HG02642 (cell line): ENCODE measurements around the gene LINGO1.

Experiments
- ATAC-seq: cut with Tn5 transposase; IDR thresholded peaks from one replicate; pipeline ENCODE4 v1.9.1; 2021; ENCODE audit warnings: mild to moderate bottlenecking; ENCODE audit not compliant: unreplicated experiment, poor library complexity

LINGO1 gene, protein sequence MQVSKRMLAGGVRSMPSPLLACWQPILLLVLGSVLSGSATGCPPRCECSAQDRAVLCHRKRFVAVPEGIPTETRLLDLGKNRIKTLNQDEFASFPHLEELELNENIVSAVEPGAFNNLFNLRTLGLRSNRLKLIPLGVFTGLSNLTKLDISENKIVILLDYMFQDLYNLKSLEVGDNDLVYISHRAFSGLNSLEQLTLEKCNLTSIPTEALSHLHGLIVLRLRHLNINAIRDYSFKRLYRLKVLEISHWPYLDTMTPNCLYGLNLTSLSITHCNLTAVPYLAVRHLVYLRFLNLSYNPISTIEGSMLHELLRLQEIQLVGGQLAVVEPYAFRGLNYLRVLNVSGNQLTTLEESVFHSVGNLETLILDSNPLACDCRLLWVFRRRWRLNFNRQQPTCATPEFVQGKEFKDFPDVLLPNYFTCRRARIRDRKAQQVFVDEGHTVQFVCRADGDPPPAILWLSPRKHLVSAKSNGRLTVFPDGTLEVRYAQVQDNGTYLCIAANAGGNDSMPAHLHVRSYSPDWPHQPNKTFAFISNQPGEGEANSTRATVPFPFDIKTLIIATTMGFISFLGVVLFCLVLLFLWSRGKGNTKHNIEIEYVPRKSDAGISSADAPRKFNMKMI

GRCh38 chr15:77632534-77633133 lies at the start of gene LINGO1:
TSS of gene LINGO1 (minus strand) at chr15:77632912. CDS start at chr15:77632315, 597 bp downstream.
- no peak for ATAC-seq

DNA sequence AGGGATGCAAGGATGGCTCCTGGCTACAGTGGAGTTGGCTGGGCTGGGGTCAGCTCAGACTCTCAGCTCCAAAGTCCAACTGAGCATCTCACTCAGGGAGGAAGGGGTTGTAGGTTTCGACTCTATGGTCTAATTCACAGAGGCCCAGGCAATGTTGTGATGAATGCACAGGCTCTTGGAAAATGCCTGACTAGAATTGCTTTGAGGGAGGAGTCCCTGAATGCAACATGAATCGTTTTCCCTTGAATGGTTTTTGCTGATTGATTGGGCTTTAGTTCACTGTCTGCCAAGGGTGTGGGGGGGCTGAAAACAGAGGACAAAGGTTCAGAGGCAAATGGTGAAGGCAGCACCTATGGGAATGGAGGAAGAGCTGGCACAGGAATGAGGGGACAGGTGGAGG lies 48.6 kb upstream of the LINGO1 start:
- ATAC-seq: no peak

DNA sequence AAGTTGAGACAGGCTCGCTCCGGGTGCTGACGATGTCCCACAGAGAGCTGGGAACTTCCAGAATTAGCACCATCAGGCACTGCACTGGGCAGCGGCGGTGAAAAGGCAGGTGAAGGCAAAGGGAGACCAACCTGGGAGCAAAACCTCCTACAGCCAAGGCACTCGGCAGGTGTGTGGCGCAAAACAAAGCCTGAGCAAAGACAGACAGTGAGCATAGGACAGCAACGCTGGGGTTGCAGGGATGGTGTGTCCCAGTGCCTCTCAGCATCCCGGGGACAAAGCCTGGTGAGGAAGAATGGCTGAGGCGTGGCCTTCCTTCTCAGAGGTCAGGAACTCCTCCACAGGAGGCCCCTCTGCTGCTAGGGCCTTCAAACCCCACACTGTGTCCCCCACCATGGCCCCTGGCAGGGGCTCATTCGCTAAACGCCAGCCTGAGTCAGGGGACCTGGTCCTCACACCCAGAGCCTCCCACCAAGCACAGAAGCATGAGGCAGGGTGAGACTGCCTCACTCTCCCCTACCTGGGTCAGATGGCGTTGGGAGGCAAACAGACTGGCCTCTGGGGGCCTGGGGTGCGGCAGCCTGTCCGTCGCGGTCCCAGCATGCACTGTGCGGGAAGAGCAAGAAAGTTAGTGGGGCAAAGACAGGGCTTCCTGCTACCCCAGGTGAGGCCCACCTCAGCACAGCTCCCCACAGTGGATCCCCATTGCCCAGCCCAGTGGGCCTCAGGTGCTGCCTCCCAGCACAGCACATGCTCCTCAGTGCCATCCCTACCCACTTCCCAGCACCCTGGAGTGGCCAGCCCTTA lies 44.1 kb upstream of the LINGO1 start:
- no peak for ATAC-seq

- ATAC-seq: no peak
Observed at GRCh38 chr15:77675806-77676415, 43.2 kb upstream of the LINGO1 start.

GRCh38 chr15:77674327-77674726 lies 41.6 kb upstream of the LINGO1 start:
- ATAC-seq: no peak

GRCh38 chr15:77673866-77674265 lies 41.2 kb upstream of the LINGO1 start:
- ATAC-seq: no peak

DNA sequence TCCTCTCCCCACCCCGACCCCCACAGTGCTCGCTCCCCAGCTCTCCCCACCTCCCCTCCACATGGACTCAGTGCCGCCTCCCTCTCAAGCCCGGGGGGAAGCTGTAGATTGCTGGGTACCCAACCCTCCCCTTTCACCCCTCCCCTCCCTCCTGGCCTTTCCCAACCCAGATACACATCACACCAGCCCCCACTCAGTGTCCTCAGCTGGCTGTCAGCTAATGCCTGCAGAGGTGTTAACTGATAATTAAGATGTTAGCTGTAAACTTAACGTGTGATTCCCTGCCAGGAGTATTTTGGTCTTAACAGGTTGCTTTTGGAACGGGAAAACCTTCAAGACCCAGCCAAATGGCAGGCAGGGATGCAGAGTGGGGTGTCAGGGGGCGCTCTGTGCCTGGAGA lies 39.4 kb upstream of the LINGO1 start:
- ATAC-seq: no peak

- no peak for ATAC-seq
Observed at GRCh38 chr15:77671362-77672056, 38.8 kb upstream of the LINGO1 start.

DNA sequence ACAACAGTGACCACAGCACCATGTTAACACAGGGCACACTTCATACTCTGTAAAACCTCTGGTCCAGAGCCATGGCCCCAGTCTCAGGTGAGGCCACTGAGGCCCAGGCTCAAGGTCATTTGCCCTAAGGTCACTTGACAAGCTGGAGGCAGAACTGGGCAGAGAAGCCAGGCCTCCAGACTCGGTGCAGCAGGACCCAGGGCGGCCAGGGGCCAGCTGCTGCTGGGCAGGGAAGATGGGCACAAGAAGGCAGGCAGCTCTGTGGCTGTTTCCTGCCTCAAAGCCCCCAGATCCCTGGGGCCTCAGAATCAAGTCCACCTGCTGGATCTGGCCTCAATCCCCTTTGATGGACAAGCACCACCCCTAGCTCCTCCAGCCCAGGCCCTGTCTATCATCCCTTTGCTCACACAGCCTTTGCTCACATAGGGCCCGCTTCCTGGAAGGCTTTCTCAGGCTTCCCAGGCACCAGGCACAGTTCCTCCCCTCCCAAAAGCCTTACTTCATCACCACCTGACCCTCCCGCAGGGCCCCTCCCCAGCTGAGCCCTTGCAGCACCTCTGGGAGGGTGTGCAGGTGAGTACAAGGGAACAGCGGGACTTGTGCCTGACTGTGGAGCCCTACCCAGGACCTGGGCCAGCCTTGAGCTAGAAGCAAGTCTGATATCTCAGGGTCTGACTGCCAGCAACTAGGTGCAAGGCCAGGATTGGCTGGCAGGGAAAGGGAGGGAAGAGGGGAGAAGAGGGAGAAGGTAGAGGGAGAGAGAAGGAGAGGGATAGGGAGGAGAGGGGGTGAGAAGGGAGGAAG lies 38.0 kb upstream of the LINGO1 start:
- ATAC-seq: no peak

DNA sequence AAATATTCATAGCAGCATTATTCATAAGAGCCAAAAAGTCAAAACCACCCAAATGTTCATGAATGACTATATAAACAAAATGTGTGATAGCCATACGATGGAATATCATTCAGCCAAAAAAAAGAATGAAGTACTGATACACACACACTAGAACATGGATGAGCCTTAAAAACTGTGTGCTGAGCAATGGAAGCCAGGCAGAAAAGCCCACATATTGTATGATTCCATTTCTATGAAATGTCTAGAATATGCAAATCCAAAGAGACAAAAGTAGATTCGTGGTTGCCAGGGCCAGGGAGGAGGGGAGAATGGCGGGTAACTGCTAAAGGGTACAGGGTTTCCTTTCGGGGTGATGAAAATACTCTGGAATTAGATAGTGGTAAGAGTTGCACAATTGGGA lies 37.2 kb upstream of the LINGO1 start:
- ATAC-seq: no peak

- ATAC-seq: no peak
Observed at GRCh38 chr15:77667338-77668234, 34.9 kb upstream of the LINGO1 start.

GRCh38 chr15:77666296-77666660 lies 33.6 kb upstream of the LINGO1 start:
- no peak for ATAC-seq

- no peak for ATAC-seq
Observed at GRCh38 chr15:77665530-77666295, 33.0 kb upstream of the LINGO1 start.

DNA sequence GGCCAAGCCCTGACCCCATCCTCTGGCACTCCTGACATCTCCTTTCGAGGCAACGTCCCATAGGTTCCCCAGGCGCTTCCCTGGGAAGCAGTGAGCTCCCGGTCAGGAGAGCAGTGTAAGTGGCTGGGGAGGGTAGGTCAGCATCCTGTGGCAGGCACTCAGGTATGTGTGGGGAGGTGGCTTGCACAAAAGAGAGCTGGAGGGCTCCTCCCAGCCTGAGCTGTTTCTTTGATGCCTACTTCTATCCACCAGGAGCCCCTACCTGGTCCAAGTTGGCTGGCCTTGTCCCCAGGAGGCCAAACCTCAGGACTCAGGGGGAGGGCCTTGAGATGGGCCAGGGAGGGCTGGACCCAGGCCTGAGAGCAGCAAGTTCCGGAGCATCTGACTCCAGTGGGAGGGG lies 31.7 kb upstream of the LINGO1 start:
- ATAC-seq: no peak

DNA sequence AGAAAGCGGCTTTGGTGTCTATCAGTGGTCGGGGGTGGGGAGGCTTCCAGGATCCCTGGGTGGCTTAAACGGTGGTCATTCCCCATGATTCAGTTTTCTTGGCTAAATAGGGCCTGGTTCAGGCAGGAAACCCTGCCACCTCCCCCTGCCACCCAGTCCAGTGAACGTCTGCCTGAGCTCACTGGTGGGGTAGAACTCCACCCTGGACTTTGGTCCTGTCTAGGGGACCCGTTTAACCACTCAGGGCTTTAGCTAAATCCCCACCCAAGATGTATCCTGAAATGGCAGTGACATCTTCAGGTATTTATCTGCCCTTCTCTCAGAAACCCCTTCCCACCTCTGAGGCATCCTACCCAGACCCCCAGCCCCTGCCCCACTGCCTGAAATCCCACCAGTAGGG lies 30.5 kb upstream of the LINGO1 start:
- no peak for ATAC-seq

GRCh38 chr15:77659350-77660321 lies 26.9 kb upstream of the LINGO1 start:
- ATAC-seq: no peak
